ENCODE data around the gene MTFMT.

The MTFMT gene

GRCh38 chr15:64990168-64990470 is 39.3 kb downstream of the MTFMT start:
- Histone ChIP-seq H3K27me3 (ENCODE audit: insufficient read depth, low read depth) (no peaks in the 10 kb centered on the region), H3K9ac (peak overlapping the region; percentile 66; the same call in 1 of the 2 replicates), H3K4me1 (ENCODE audit: low read depth, poor library complexity, severe bottlenecking) (peaks cover 20% of the 10 kb centered on the region), H4K20me1 (ENCODE audit: insufficient read depth) (no peaks in the 10 kb centered on the region), H3K4me3 (IDR thresholded peaks at IDR 0.05; ENCODE audit: insufficient read depth, low read depth, low read length) (no peak overlapping the region), H3K36me3 (ENCODE audit: insufficient read depth) (no peaks in the 10 kb centered on the region), H3K27ac (0 out of 2 replicates have a peak overlapping the region, but pooled peaks have one; percentile 13), H2AFZ (ENCODE audit: low read depth) (peak overlapping the region; percentile 76), H3K79me2 (ENCODE audit: insufficient read depth, low read depth) (no peaks in the 10 kb centered on the region; the same call in 1 of the 2 replicates), H3K4me2 (peak overlapping the region; percentile 38)
- no peak for TF ChIP-seq CTCF (conservative IDR thresholded peaks at IDR 0.05; ENCODE audit: low read depth, low read length)

GRCh38 chr15:64989416-64990167 is 39.8 kb downstream of the MTFMT start, which contains the start of gene SPG21:
Gene SPG21 (minus strand): TSS chr15:64989914. CDS start chr15:64983569, 6,345 bp downstream.
- TF ChIP-seq CTCF (conservative IDR thresholded peaks at IDR 0.05; ENCODE audit: low read depth, low read length), result no peak
- H3K27ac ChIP-seq, result peak within 1 kb of the TSS; percentile 28; the same call in 1 of the 2 replicates
- H3K79me2 ChIP-seq (ENCODE audit: insufficient read depth, low read depth), result no peaks in the 10 kb centered on the region; the same call in 1 of the 2 replicates
- H3K4me2 ChIP-seq, result peak within 1 kb of the TSS; percentile 66
- H4K20me1 ChIP-seq (ENCODE audit: insufficient read depth), result no peaks in the 10 kb centered on the region
- H3K27me3 ChIP-seq (ENCODE audit: insufficient read depth, low read depth), result no peaks in the 10 kb centered on the region
- peak within 1 kb of the TSS; percentile 76 for H2AFZ ChIP-seq (ENCODE audit: low read depth)
- peaks cover 20% of the 10 kb centered on the region for H3K4me1 ChIP-seq (ENCODE audit: low read depth, poor library complexity, severe bottlenecking)
- no peaks in the 10 kb centered on the region for H3K36me3 ChIP-seq (ENCODE audit: insufficient read depth)
- H3K9ac ChIP-seq, result peak within 1 kb of the TSS; percentile 66
- H3K4me3 ChIP-seq (IDR thresholded peaks at IDR 0.05; ENCODE audit: insufficient read depth, low read depth, low read length), result no peak within 1 kb of the TSS

- H3K4me1 ChIP-seq (ENCODE audit: low read depth, poor library complexity, severe bottlenecking), result peaks cover 12% of the 10 kb centered on the region
- H3K4me3 ChIP-seq (IDR thresholded peaks at IDR 0.05; ENCODE audit: insufficient read depth, low read depth, low read length), result no peak overlapping the region
- H3K79me2 ChIP-seq (ENCODE audit: insufficient read depth, low read depth), result no peaks in the 10 kb centered on the region; the same call in 1 of the 2 replicates
- H3K9ac ChIP-seq, result no peak overlapping the region
- no peak overlapping the region for H3K27ac ChIP-seq
- TF ChIP-seq CTCF (conservative IDR thresholded peaks at IDR 0.05; ENCODE audit: low read depth, low read length), result no peak
- no peaks in the 10 kb centered on the region for H3K36me3 ChIP-seq (ENCODE audit: insufficient read depth)
- H2AFZ ChIP-seq (ENCODE audit: low read depth), result no peak overlapping the region
- H4K20me1 ChIP-seq (ENCODE audit: insufficient read depth), result no peaks in the 10 kb centered on the region
- H3K27me3 ChIP-seq (ENCODE audit: insufficient read depth, low read depth), result no peaks in the 10 kb centered on the region
- H3K4me2 ChIP-seq, result no peak overlapping the region
These were observed 42.3 kb downstream of the MTFMT start for GRCh38 chr15:64987136-64987535.

GRCh38 chr15:64985366-64986033 is 43.9 kb downstream of the MTFMT start:
- Histone ChIP-seq H3K4me3 (IDR thresholded peaks at IDR 0.05; ENCODE audit: insufficient read depth, low read depth, low read length) (no peak overlapping the region), H3K36me3 (ENCODE audit: insufficient read depth) (no peaks in the 10 kb centered on the region), H3K9ac (no peak overlapping the region), H4K20me1 (ENCODE audit: insufficient read depth) (no peaks in the 10 kb centered on the region), H3K27ac (no peak overlapping the region), H3K4me2 (no peak overlapping the region), H3K27me3 (ENCODE audit: insufficient read depth, low read depth) (no peaks in the 10 kb centered on the region), H3K4me1 (ENCODE audit: low read depth, poor library complexity, severe bottlenecking) (peaks cover 10% of the 10 kb centered on the region), H2AFZ (ENCODE audit: low read depth) (no peak overlapping the region), H3K79me2 (ENCODE audit: insufficient read depth, low read depth) (no peaks in the 10 kb centered on the region; the same call in 1 of the 2 replicates)
- TF ChIP-seq CTCF (conservative IDR thresholded peaks at IDR 0.05; ENCODE audit: low read depth, low read length), result no peak
